Measurements from ENCODE around the gene NOBOX. TPM values are rescaled to one million over a fixed set of nuclear protein-coding genes. Genes with fewer than 3 reads are reported as not detected.

The NOBOX gene
- total and polyA plus RNA-seq, 4 donors: not detected

- H3K4me1 ChIP-seq (ENCODE audit: control insufficient read depth in 5 of 5, insufficient read depth in 5 of 5, low read length in 5 of 5): no peaks in the 10 kb centered on the region
- TF ChIP-seq CTCF (IDR thresholded peaks at IDR 0.05; ENCODE audit: control extremely low read depth, extremely low read depth): no peak
- peaks cover 0 to 2% (median 0%) of the 10 kb centered on the region in 3 donors for H3K27me3 ChIP-seq (ENCODE audit: control insufficient read depth in 3 of 3, insufficient read depth in 3 of 3, low read length in 2 of 3)
- no peak for ATAC-seq (ENCODE audit: insufficient read depth, low FRiP score)
- H3K36me3 ChIP-seq (ENCODE audit: control insufficient read depth in 4 of 4, insufficient read depth in 4 of 4, low read length in 4 of 4): no peaks in the 10 kb centered on the region
- peaks cover 0 to 3% (median 0%) of the 10 kb centered on the region in 4 donors for H3K9me3 ChIP-seq (ENCODE audit: control insufficient read depth in 4 of 4, insufficient read depth in 3 of 4, low read length in 3 of 4)
- no peak overlapping the region for H3K4me3 ChIP-seq
- H3K9ac ChIP-seq (ENCODE audit: insufficient read depth in 1 of 2, low read length in 2 of 2): no peak overlapping the region
- H3K27ac ChIP-seq (ENCODE audit: low read depth in 1 of 2, low read length in 1 of 2): no peak overlapping the region
- no peak for DNase-seq
Observed at GRCh38 chr7:144415858-144416257, 12.4 kb upstream of the NOBOX start.

- peaks cover 0 to 2% (median 0%) of the 10 kb centered on the region in 3 donors for H3K27me3 ChIP-seq (ENCODE audit: control insufficient read depth in 3 of 3, insufficient read depth in 3 of 3, low read length in 2 of 3)
- no peak for DNase-seq
- no peak overlapping the region for H3K4me3 ChIP-seq
- H3K4me1 ChIP-seq (ENCODE audit: control insufficient read depth in 5 of 5, insufficient read depth in 5 of 5, low read length in 5 of 5): no peaks in the 10 kb centered on the region
- H3K9ac ChIP-seq (ENCODE audit: insufficient read depth in 1 of 2, low read length in 2 of 2): no peak overlapping the region
- ATAC-seq (ENCODE audit: insufficient read depth, low FRiP score): no peak
- 38 to 51% methylated on average over 3 of the region's 3 CpGs for WGBS, 2 donors
- no peak for TF ChIP-seq CTCF (IDR thresholded peaks at IDR 0.05; ENCODE audit: control extremely low read depth, extremely low read depth)
- peaks cover 0 to 3% (median 0%) of the 10 kb centered on the region in 4 donors for H3K9me3 ChIP-seq (ENCODE audit: control insufficient read depth in 4 of 4, insufficient read depth in 3 of 4, low read length in 3 of 4)
- H3K36me3 ChIP-seq (ENCODE audit: control insufficient read depth in 4 of 4, insufficient read depth in 4 of 4, low read length in 4 of 4): no peaks in the 10 kb centered on the region
- H3K27ac ChIP-seq (ENCODE audit: low read depth in 1 of 2, low read length in 1 of 2): no peak overlapping the region
Observed at GRCh38 chr7:144414815-144415214, 11.3 kb upstream of the NOBOX start.

GRCh38 chr7:144410441-144410840 lies 6.9 kb upstream of the NOBOX start:
- no peaks in the 10 kb centered on the region for H3K36me3 ChIP-seq (ENCODE audit: control insufficient read depth in 4 of 4, insufficient read depth in 4 of 4, low read length in 4 of 4)
- no peaks in the 10 kb centered on the region for H3K9me3 ChIP-seq (ENCODE audit: control insufficient read depth in 4 of 4, insufficient read depth in 3 of 4, low read length in 3 of 4)
- H3K27ac ChIP-seq (ENCODE audit: low read depth in 1 of 2, low read length in 1 of 2): no peak overlapping the region
- WGBS, 2 donors: 31 to 32% methylated on average over 4 of the region's 4 CpGs
- peaks cover 0 to 2% (median 0%) of the 10 kb centered on the region in 3 donors for H3K27me3 ChIP-seq (ENCODE audit: control insufficient read depth in 3 of 3, insufficient read depth in 3 of 3, low read length in 2 of 3)
- TF ChIP-seq CTCF (IDR thresholded peaks at IDR 0.05; ENCODE audit: control extremely low read depth, extremely low read depth): no peak
- no peak overlapping the region for H3K9ac ChIP-seq (ENCODE audit: insufficient read depth in 1 of 2, low read length in 2 of 2)
- ATAC-seq (ENCODE audit: insufficient read depth, low FRiP score): no peak
- no peak for DNase-seq
- H3K4me1 ChIP-seq (ENCODE audit: control insufficient read depth in 5 of 5, insufficient read depth in 5 of 5, low read length in 5 of 5): peaks cover 0 to 4% (median 0%) of the 10 kb centered on the region in 5 donors
- H3K4me3 ChIP-seq: no peak overlapping the region

DNA sequence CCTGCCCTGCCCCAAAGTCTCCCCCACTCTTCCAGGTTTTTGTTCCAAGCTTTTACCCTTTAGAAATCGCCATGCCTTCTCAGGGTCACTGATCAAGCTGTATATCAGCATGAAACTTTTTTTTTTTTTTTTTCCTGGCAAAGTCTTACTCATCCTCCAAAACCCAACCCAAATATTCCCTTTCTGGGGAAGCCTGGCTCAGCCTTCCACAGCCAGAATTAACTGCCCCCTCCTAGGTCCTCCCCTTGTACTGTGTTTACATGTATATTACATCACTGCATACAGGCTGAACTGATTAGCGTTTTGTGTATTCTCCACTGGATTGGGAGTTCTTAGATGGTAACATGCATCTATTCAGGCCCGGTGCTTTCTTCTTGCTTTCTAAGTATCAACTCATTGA lies 4.6 kb upstream of the NOBOX start:
- no peak overlapping the region for H3K9ac ChIP-seq (ENCODE audit: insufficient read depth in 1 of 2, low read length in 2 of 2)
- H3K9me3 ChIP-seq (ENCODE audit: control insufficient read depth in 4 of 4, insufficient read depth in 3 of 4, low read length in 3 of 4): no peaks in the 10 kb centered on the region
- no peak for TF ChIP-seq CTCF (IDR thresholded peaks at IDR 0.05; ENCODE audit: control extremely low read depth, extremely low read depth)
- no peak overlapping the region for H3K4me3 ChIP-seq
- ATAC-seq (ENCODE audit: insufficient read depth, low FRiP score) (no peak), DNase-seq (no peak)
- no peaks in the 10 kb centered on the region for H3K36me3 ChIP-seq (ENCODE audit: control insufficient read depth in 4 of 4, insufficient read depth in 4 of 4, low read length in 4 of 4)
- peaks cover 0 to 4% (median 0%) of the 10 kb centered on the region in 5 donors for H3K4me1 ChIP-seq (ENCODE audit: control insufficient read depth in 5 of 5, insufficient read depth in 5 of 5, low read length in 5 of 5)
- no peak overlapping the region for H3K27ac ChIP-seq (ENCODE audit: low read depth in 1 of 2, low read length in 1 of 2)
- peaks cover 0 to 7% (median 0%) of the 10 kb centered on the region in 3 donors for H3K27me3 ChIP-seq (ENCODE audit: control insufficient read depth in 3 of 3, insufficient read depth in 3 of 3, low read length in 2 of 3)
- WGBS, 2 donors: 74 to 80% methylated on average over 3 of the region's 3 CpGs

Data from lung (tissue), 12 donors.